GM12874 (cell line): Measurements from ENCODE around the gene SLC13A5.

Source experiments
- TF ChIP-seq, protein P1 (sequence below): IDR thresholded peaks from 2 replicates; pipeline ENCODE4 v1.5.1; 2011; ENCODE audit warnings: low read depth, mild to moderate bottlenecking, control low read depth, low read length, moderate library complexity; ENCODE audit not compliant: insufficient read depth

Gene SLC13A5

DNA sequence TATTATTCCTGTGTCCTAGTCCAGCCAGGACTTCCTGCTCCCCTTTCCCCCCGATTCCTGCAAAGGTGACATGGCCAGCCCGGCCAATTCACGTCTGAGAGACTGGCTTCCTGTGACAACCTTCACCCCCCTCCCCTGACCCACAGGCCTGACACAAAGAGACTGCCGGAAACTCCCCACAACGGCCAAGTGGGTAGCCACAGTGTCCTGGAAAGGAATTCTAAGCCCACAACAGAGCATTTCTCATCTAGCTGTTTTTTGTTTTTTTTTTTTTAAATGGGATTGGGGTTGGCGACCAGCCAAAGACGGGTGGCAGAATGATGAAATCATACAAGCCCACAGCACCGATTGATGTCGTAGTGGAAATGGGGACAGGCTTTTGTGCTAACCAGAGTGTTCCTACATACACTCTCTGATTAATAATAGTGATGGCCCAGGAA is 39.9 kb upstream of the SLC13A5 start:
- TF ChIP-seq, protein P1, sequence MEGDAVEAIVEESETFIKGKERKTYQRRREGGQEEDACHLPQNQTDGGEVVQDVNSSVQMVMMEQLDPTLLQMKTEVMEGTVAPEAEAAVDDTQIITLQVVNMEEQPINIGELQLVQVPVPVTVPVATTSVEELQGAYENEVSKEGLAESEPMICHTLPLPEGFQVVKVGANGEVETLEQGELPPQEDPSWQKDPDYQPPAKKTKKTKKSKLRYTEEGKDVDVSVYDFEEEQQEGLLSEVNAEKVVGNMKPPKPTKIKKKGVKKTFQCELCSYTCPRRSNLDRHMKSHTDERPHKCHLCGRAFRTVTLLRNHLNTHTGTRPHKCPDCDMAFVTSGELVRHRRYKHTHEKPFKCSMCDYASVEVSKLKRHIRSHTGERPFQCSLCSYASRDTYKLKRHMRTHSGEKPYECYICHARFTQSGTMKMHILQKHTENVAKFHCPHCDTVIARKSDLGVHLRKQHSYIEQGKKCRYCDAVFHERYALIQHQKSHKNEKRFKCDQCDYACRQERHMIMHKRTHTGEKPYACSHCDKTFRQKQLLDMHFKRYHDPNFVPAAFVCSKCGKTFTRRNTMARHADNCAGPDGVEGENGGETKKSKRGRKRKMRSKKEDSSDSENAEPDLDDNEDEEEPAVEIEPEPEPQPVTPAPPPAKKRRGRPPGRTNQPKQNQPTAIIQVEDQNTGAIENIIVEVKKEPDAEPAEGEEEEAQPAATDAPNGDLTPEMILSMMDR, result no peak

DNA sequence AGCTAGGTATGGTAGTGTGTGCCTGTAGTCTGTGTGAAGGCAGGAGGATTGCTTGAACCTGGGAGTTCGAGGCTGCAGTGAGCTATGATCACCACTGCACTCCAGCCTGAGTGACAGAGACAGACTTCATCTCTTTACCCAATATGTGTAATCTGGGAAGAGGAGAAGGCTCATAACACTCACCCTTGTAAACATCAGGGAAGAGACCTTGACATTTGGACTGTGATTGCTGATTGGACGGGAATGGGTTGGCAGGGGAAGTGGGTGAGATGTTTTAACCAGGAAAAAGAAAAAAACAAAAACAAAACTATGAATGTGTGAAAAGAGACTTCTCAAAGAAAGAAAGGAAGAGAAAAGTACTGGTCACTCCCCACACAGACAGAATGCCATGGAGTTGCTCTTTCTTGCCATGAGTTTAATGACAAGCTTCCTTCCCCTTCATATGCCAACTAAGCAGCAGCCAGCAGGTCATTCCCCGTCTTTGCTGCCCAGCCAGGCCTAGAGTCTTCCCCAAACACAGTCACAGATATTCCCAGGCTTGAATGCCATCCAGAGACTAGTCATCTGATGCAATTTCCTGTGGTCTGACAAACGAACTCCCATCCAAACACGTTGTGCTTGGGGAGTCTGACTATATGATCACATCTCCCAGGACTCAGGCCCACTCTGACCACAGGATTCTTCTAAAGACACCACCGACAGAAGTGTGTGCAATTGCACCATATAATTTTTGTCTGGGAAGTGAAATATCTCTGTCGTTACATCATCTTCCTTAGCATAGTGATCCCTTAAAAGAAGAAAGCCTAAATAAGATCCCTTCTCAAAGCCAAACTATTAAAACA is 39.1 kb upstream of the SLC13A5 start:
- TF ChIP-seq, protein P1, result no peak

DNA sequence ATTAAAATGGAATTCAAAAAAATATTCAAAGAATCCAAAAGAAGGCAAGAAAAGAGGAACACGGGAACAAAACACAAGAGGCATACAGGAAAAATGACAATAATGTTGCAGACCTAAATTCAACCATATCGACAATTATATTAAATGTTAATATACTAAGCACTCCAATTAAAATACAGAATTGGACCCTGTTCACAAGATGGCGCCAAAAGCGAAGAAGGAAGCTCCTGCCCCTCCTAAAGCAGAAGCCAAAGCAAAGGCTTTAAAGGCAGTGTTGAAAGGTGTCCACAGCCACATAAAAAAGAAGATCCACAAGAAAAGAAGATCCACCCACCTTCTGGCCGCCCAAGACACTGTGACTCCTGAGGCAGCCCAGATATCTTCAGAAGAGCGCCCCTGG is 36.4 kb upstream of the SLC13A5 start:
- TF ChIP-seq, protein P1, result no peak

DNA sequence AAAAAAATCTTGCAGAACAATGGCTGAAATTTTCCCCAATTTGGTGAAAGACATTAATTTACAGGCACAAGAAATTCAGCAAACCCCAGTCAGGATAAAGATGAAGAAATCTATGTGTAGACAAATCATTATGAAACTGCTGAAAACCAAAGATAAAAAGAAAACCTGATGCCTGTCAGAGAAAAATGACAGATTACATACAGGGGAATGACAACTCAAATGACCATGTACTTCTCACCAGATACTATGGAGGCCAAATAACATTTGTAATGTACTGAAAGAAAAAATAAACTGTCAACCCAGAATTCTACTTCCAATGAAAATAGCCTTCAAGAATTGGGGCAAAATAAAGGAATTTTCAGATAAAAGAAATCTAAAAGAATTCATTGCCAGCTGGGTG is 35.4 kb upstream of the SLC13A5 start:
- TF ChIP-seq, protein P1, result no peak

DNA sequence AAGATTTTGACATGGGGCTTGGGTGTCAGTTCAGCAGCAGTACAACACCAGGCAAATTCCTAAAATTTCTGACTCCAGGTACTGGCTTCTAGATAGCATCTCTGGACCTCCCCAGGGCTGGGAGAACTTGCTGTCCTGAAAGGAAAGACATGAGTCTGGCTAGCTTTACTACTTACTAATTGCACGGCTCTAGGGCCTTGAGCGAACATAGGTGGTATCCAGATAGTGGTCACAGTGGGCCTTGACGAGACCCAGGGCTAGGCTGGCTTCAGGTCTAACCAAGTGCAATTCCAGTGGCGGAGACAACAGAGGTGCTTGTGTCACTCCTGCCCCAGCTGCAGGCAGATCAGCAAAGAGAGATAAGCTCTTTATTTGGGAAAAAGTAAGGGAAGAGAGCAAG is 16.4 kb upstream of the SLC13A5 start:
- TF ChIP-seq, protein P1, result no peak

DNA sequence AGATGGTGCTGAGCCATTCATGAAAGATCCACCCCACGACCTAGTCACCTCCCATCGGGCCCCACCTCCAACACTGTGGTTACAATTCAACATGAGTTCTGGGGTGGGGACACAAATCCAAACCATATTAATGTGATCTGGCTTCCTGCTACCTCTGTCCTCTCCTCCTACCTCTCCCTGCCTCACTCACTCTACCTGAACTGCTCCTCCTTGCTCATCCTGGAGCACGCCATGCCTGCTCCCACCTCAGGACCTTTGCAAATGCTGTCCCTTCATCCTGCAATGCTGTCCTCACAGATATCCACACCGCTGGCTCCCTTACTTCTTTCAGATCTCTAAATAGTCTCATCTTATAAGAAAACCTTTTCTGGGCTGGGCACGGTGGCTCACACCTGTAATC is 10.8 kb upstream of the SLC13A5 start:
- TF ChIP-seq, protein P1, result no peak

DNA sequence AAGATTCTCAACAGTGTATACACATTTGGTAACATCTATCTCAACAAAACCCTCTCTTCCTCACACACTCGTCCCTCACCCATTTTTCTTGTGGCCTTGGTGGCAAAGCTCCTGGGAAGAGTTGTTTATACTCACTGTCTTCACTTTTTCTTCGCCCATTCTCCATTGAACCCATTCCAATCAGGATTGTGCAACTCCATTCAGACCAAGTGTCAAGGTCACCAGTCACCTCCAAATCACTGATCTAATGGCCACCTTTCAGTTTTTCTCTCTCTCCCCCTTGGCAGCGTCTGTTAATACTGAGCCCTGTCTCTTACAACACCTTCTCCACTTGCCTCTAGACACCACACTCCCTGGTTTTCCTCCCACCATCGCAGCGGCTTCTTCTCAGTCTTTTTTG is 8.6 kb upstream of the SLC13A5 start:
- TF ChIP-seq, protein P1, result no peak
